Panc1 (cell line): ENCODE measurements around the gene NAPA.

Experiments used
- POLR2AphosphoS5 ChIP-seq: IDR thresholded peaks from 2 replicates; pipeline ENCODE4 v1.6.1; 2012; ENCODE audit warnings: mild to moderate bottlenecking, low read depth, low read length, moderate library complexity
- TCF7L2 ChIP-seq: IDR thresholded peaks from 2 replicates; pipeline ENCODE4 v1.6.1; 2011; ENCODE audit warnings: mild to moderate bottlenecking, low read depth, low read length, inconsistent platforms
- TF ChIP-seq, protein P1 (sequence below): fragments of 450-650 bp; IDR thresholded peaks from 2 replicates; pipeline ENCODE4 v1.5.1; 2017; ENCODE audit warnings: mild to moderate bottlenecking
- TF ChIP-seq, protein P2 (sequence below), 2 experiments: IDR thresholded peaks; 2 replicates each; pipeline ENCODE4 v1.6.1; 2011 to 2012; ENCODE audit warnings: low read depth in 2 of 2, control low read depth in 1 of 2, low read length in 1 of 2, mild to moderate bottlenecking in 1 of 2, moderate library complexity in 1 of 2; ENCODE audit not compliant: insufficient read depth in 1 of 2

DNA sequence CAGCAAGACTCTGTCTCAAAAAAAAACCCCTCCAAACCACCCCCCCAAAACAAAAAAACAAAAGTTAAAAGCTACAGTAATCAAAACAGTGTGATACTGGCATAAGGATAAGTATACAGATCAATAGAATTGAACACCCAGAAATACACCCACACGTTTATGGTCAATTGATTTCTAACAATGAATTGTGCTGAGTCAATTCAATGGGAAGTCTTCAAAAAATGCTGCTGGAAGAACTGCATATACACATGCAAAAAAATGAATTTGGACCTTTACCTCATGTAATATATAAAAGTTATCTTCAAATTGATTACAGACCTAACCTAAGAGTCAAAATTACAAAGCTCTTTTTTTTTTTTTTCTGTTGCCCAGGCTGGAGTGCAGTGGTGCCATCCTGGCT is 19.8 kb upstream of the NAPA start:
- TF ChIP-seq POLR2AphosphoS5 (no peak), TCF7L2 (no peak)
- TF ChIP-seq, protein P1, sequence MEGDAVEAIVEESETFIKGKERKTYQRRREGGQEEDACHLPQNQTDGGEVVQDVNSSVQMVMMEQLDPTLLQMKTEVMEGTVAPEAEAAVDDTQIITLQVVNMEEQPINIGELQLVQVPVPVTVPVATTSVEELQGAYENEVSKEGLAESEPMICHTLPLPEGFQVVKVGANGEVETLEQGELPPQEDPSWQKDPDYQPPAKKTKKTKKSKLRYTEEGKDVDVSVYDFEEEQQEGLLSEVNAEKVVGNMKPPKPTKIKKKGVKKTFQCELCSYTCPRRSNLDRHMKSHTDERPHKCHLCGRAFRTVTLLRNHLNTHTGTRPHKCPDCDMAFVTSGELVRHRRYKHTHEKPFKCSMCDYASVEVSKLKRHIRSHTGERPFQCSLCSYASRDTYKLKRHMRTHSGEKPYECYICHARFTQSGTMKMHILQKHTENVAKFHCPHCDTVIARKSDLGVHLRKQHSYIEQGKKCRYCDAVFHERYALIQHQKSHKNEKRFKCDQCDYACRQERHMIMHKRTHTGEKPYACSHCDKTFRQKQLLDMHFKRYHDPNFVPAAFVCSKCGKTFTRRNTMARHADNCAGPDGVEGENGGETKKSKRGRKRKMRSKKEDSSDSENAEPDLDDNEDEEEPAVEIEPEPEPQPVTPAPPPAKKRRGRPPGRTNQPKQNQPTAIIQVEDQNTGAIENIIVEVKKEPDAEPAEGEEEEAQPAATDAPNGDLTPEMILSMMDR: no peak
- TF ChIP-seq, protein P2, sequence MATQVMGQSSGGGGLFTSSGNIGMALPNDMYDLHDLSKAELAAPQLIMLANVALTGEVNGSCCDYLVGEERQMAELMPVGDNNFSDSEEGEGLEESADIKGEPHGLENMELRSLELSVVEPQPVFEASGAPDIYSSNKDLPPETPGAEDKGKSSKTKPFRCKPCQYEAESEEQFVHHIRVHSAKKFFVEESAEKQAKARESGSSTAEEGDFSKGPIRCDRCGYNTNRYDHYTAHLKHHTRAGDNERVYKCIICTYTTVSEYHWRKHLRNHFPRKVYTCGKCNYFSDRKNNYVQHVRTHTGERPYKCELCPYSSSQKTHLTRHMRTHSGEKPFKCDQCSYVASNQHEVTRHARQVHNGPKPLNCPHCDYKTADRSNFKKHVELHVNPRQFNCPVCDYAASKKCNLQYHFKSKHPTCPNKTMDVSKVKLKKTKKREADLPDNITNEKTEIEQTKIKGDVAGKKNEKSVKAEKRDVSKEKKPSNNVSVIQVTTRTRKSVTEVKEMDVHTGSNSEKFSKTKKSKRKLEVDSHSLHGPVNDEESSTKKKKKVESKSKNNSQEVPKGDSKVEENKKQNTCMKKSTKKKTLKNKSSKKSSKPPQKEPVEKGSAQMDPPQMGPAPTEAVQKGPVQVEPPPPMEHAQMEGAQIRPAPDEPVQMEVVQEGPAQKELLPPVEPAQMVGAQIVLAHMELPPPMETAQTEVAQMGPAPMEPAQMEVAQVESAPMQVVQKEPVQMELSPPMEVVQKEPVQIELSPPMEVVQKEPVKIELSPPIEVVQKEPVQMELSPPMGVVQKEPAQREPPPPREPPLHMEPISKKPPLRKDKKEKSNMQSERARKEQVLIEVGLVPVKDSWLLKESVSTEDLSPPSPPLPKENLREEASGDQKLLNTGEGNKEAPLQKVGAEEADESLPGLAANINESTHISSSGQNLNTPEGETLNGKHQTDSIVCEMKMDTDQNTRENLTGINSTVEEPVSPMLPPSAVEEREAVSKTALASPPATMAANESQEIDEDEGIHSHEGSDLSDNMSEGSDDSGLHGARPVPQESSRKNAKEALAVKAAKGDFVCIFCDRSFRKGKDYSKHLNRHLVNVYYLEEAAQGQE (IDR thresholded peaks at IDR 0.05; ENCODE audit: insufficient read depth in 1 of 2, low read depth in 2 of 2, low read length in 1 of 2): no peak
